Measurements from ENCODE around the gene PAX7.

GRCh38 chr1:18712252-18712600 is 81.6 kb downstream of the PAX7 start:
- TF ChIP-seq EP300 (conservative IDR thresholded peaks at IDR 0.05; ENCODE audit: poor library complexity, severe bottlenecking) (no peak), MXI1 (conservative IDR thresholded peaks at IDR 0.05; ENCODE audit: poor library complexity, severe bottlenecking) (no peak), TAF1 (IDR thresholded peaks at IDR 0.05; ENCODE audit: low read depth) (no peak), CTCF (IDR thresholded peaks at IDR 0.05; ENCODE audit: poor library complexity, severe bottlenecking) (no peak), POLR2AphosphoS5 (IDR thresholded peaks at IDR 0.05) (no peak)
